ENCODE data around the gene LRP4. TPM values are rescaled to one million over a fixed set of nuclear protein-coding genes. Genes with fewer than 3 reads are reported as not detected.

LRP4 gene
- polyA plus RNA-seq, 1 donor from 2014 or later = not detected

GRCh38 chr11:46961041-46961440, 42.7 kb upstream of the LRP4 start:
- H3K9me3 ChIP-seq (ENCODE audit: low read length) = no peaks in the 10 kb centered on the region
- no peaks in the 10 kb centered on the region for H3K79me2 ChIP-seq (replicated peaks; ENCODE audit: insufficient read depth, low read length)
- no peaks in the 10 kb centered on the region for H4K20me1 ChIP-seq (ENCODE audit: insufficient read depth)
- H3K9me2 ChIP-seq (ENCODE audit: insufficient read depth, low read length) = no peaks in the 10 kb centered on the region
- no peaks in the 10 kb centered on the region for H3K27me3 ChIP-seq (ENCODE audit: insufficient read depth, low read depth, low read length)
- H3K36me3 ChIP-seq (ENCODE audit: insufficient read depth, low read length) = no peaks in the 10 kb centered on the region
- no peak overlapping the region for H2AFZ ChIP-seq (ENCODE audit: low read depth, low read length)
- H3K9ac ChIP-seq (ENCODE audit: low read length) = no peak overlapping the region
- TF ChIP-seq POLR2AphosphoS5 (IDR thresholded peaks at IDR 0.05) (no peak), TAF1 (IDR thresholded peaks at IDR 0.05; ENCODE audit: low read depth) (no peak), SMC3 (conservative IDR thresholded peaks at IDR 0.05; ENCODE audit: poor library complexity) (no peak), EZH2 (IDR thresholded peaks at IDR 0.05; ENCODE audit: borderline replicate concordance, insufficient read depth, low read length, poor library complexity, severe bottlenecking) (no peak)
- no peaks in the 10 kb centered on the region for H3F3A ChIP-seq (ENCODE audit: insufficient read depth, low read length, poor library complexity, severe bottlenecking)
- no peak overlapping the region for H3K4me3 ChIP-seq (ENCODE audit: low read length)
- no peak overlapping the region for H3K4me2 ChIP-seq (ENCODE audit: low read length)
- H3K27ac ChIP-seq (ENCODE audit: low read length) = no peak overlapping the region

- Histone ChIP-seq H3K9ac (ENCODE audit: low read length) (no peak overlapping the region), H3K9me3 (ENCODE audit: low read length) (no peaks in the 10 kb centered on the region), H3K36me3 (ENCODE audit: insufficient read depth, low read length) (no peaks in the 10 kb centered on the region), H3K27ac (ENCODE audit: low read length) (no peak overlapping the region), H4K20me1 (ENCODE audit: insufficient read depth) (no peaks in the 10 kb centered on the region), H3K9me2 (ENCODE audit: insufficient read depth, low read length) (no peaks in the 10 kb centered on the region), H2AFZ (ENCODE audit: low read depth, low read length) (no peak overlapping the region), H3F3A (ENCODE audit: insufficient read depth, low read length, poor library complexity, severe bottlenecking) (no peaks in the 10 kb centered on the region), H3K4me2 (ENCODE audit: low read length) (no peak overlapping the region), H3K4me3 (ENCODE audit: low read length) (no peak overlapping the region), H3K79me2 (replicated peaks; ENCODE audit: insufficient read depth, low read length) (no peaks in the 10 kb centered on the region), H3K27me3 (ENCODE audit: insufficient read depth, low read depth, low read length) (no peaks in the 10 kb centered on the region)
- no peak for TF ChIP-seq MXI1 (conservative IDR thresholded peaks at IDR 0.05; ENCODE audit: poor library complexity, severe bottlenecking)
- no peak for TF ChIP-seq EP300 (conservative IDR thresholded peaks at IDR 0.05; ENCODE audit: poor library complexity, severe bottlenecking)
- no peak for TF ChIP-seq REST (IDR thresholded peaks at IDR 0.05; ENCODE audit: borderline replicate concordance)
- TF ChIP-seq POLR2AphosphoS5 (IDR thresholded peaks at IDR 0.05) = no peak
- no peak for TF ChIP-seq RAD21 (conservative IDR thresholded peaks at IDR 0.05)
- no peak for TF ChIP-seq EZH2 (IDR thresholded peaks at IDR 0.05; ENCODE audit: borderline replicate concordance, insufficient read depth, low read length, poor library complexity, severe bottlenecking)
- no peak for TF ChIP-seq TAF1 (IDR thresholded peaks at IDR 0.05; ENCODE audit: low read depth)
- TF ChIP-seq SMC3 (conservative IDR thresholded peaks at IDR 0.05; ENCODE audit: poor library complexity) = no peak
- TF ChIP-seq CTCF (IDR thresholded peaks at IDR 0.05; ENCODE audit: poor library complexity, severe bottlenecking) = no peak
Measured at GRCh38 chr11:46958777-46959176, 40.4 kb upstream of the LRP4 start.
